DND-41 (cell line): ENCODE data around the gene SAMD8.

Source experiments
- ATAC-seq: fragments of 200-7000 bp; cut with Tn5 transposase; 3 replicates; pipeline ENCODE4 v1.9.1; 2021; ENCODE audit warnings: low read depth; ENCODE audit not compliant: insufficient read depth
- DNase-seq: peaks from one replicate; pipeline ENCODE4 v3.0.0-alpha.2; 2020
- H2AFZ ChIP-seq: 2 replicates; pipeline ENCODE4 v1.6.0; 2012; ENCODE audit warnings: low read depth, low read length
- H3K27ac ChIP-seq: 2 replicates; pipeline ENCODE4 v1.5.1; 2012; ENCODE audit warnings: low read length, inconsistent platforms
- H3K27me3 ChIP-seq: fragments of 200-600 bp; sonication (generic); 2 replicates; pipeline ENCODE4 v1.6.0; 2012; ENCODE audit warnings: low read length, mild to moderate bottlenecking, inconsistent platforms; ENCODE audit not compliant: insufficient read depth, poor library complexity
- H3K36me3 ChIP-seq: 2 replicates; pipeline ENCODE4 v1.5.1; 2012; ENCODE audit warnings: low read length, inconsistent platforms; ENCODE audit not compliant: insufficient read depth
- H3K4me1 ChIP-seq: 2 replicates; pipeline ENCODE4 v1.5.1; 2012; ENCODE audit warnings: mild to moderate bottlenecking, low read length; ENCODE audit not compliant: insufficient read depth
- H3K4me2 ChIP-seq: 2 replicates; pipeline ENCODE4 v1.6.0; 2012; ENCODE audit warnings: mild to moderate bottlenecking, moderate library complexity, low read length, inconsistent platforms; ENCODE audit not compliant: insufficient read depth
- H3K4me3 ChIP-seq, 2 experiments: fragments of 200-600 bp in 1 of 2; shearing (Covaris generic) in 1 of 2; 2 replicates each; pipeline ENCODE4 v1.5.1; 2012 to 2016; ENCODE audit warnings: inconsistent platforms in 2 of 2, low read length in 2 of 2, mild to moderate bottlenecking in 2 of 2, low read depth in 1 of 2, moderate library complexity in 1 of 2
- H3K79me2 ChIP-seq: 2 replicates; pipeline ENCODE4 v1.6.0; 2012; ENCODE audit warnings: low read length, inconsistent platforms; ENCODE audit not compliant: insufficient read depth
- H3K9ac ChIP-seq: 2 replicates; pipeline ENCODE4 v1.6.0; 2012; ENCODE audit warnings: low read depth, mild to moderate bottlenecking, inconsistent platforms, low read length, moderate library complexity
- H3K9me3 ChIP-seq: 2 replicates; pipeline ENCODE4 v1.5.1; 2012; ENCODE audit warnings: low read length, moderate library complexity, mild to moderate bottlenecking, inconsistent platforms; ENCODE audit not compliant: insufficient read depth, severe bottlenecking
- H4K20me1 ChIP-seq: 2 replicates; pipeline ENCODE4 v1.6.0; 2012; ENCODE audit warnings: low read length; ENCODE audit not compliant: insufficient read depth
- EZH2 ChIP-seq: IDR thresholded peaks from 3 replicates; pipeline ENCODE4 v1.6.1; 2012; ENCODE audit warnings: borderline replicate concordance, low read depth, mild to moderate bottlenecking, moderate library complexity, low read length, inconsistent platforms; ENCODE audit not compliant: severe bottlenecking
- TF ChIP-seq, protein P1 (sequence below): IDR thresholded peaks from 2 replicates; pipeline ENCODE4 v1.5.1; 2012; ENCODE audit warnings: borderline replicate concordance, low read length, moderate library complexity, mild to moderate bottlenecking; ENCODE audit not compliant: poor library complexity, severe bottlenecking; ENCODE audit errors: extremely low read depth

Gene SAMD8

GRCh38 chr10:75081379-75081778 lies 30.1 kb upstream of the SAMD8 start:
- H3K4me1 ChIP-seq: no peaks in the 10 kb centered on the region
- no peaks in the 10 kb centered on the region for H3K27me3 ChIP-seq
- no peaks in the 10 kb centered on the region for H3K36me3 ChIP-seq
- H3K9me3 ChIP-seq: no peaks in the 10 kb centered on the region
- no peak for ATAC-seq
- no peak overlapping the region for H3K4me2 ChIP-seq
- no peak overlapping the region for H3K9ac ChIP-seq
- no peak for DNase-seq
- H3K79me2 ChIP-seq: no peaks in the 10 kb centered on the region
- no peak overlapping the region for H3K27ac ChIP-seq
- H2AFZ ChIP-seq: no peak overlapping the region
- no peak for TF ChIP-seq EZH2
- TF ChIP-seq, protein P1, sequence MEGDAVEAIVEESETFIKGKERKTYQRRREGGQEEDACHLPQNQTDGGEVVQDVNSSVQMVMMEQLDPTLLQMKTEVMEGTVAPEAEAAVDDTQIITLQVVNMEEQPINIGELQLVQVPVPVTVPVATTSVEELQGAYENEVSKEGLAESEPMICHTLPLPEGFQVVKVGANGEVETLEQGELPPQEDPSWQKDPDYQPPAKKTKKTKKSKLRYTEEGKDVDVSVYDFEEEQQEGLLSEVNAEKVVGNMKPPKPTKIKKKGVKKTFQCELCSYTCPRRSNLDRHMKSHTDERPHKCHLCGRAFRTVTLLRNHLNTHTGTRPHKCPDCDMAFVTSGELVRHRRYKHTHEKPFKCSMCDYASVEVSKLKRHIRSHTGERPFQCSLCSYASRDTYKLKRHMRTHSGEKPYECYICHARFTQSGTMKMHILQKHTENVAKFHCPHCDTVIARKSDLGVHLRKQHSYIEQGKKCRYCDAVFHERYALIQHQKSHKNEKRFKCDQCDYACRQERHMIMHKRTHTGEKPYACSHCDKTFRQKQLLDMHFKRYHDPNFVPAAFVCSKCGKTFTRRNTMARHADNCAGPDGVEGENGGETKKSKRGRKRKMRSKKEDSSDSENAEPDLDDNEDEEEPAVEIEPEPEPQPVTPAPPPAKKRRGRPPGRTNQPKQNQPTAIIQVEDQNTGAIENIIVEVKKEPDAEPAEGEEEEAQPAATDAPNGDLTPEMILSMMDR: no peak
- no peaks in the 10 kb centered on the region for H4K20me1 ChIP-seq
- no peak overlapping the region for H3K4me3 ChIP-seq

GRCh38 chr10:75083972-75084833 lies 27.3 kb upstream of the SAMD8 start:
- Histone ChIP-seq H3K4me2 (no peak overlapping the region), H3K4me3 (no peak overlapping the region), H3K79me2 (no peaks in the 10 kb centered on the region), H2AFZ (no peak overlapping the region), H3K36me3 (no peaks in the 10 kb centered on the region), H3K9me3 (no peaks in the 10 kb centered on the region), H3K9ac (no peak overlapping the region), H3K27ac (no peak overlapping the region), H4K20me1 (no peaks in the 10 kb centered on the region), H3K27me3 (no peaks in the 10 kb centered on the region), H3K4me1 (no peaks in the 10 kb centered on the region)
- no peak; the same call in 2 of the 3 replicates for ATAC-seq
- no peak for TF ChIP-seq EZH2
- TF ChIP-seq, protein P1: no peak
- DNase-seq: no peak

DNA sequence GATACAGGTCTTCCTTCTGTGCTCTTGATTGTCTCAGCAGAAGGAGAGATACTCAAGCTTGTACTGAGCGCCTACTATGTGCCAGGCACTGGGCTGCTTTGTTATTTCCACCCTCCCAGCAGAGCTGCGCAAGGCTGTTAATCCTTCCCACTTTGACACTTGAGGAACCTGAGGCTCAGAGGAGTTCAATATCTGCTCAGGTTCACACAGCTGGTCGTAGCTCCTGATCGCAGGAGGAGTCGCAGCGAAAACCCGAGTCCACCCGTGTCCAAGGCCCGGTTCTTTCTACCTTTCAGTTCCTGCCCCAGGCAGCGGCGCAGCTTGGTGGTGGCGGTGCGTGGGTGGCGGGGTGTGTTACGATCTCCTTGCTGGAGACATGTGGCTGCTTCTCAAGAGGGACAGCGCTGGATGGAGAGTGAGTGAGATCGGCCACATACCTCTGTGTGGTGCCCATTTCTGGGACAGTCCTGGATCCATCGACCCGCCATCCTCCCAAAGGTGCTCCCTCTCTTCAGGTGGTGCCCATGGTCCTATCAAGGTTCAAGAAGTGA lies 26.5 kb upstream of the SAMD8 start:
- DNase-seq (no peak), ATAC-seq (no peak)
- Histone ChIP-seq H2AFZ (no peak overlapping the region), H3K9me3 (no peaks in the 10 kb centered on the region), H3K4me2 (no peak overlapping the region), H3K79me2 (no peaks in the 10 kb centered on the region), H3K4me3 (no peak overlapping the region), H3K27ac (no peak overlapping the region), H3K27me3 (no peaks in the 10 kb centered on the region), H3K4me1 (no peaks in the 10 kb centered on the region), H4K20me1 (no peaks in the 10 kb centered on the region), H3K9ac (no peak overlapping the region), H3K36me3 (no peaks in the 10 kb centered on the region)
- TF ChIP-seq EZH2: no peak
- TF ChIP-seq, protein P1: no peak
